ENCODE measurements around the gene SAT2. TPM values are rescaled to one million over a fixed set of nuclear protein-coding genes. Genes with fewer than 3 reads are reported as not detected.

Gene SAT2
- total and polyA plus RNA-seq, 12 donors = 45.7 to 164 (median 69.0) TPM

- peak in 2 of 8 donors; percentile 3 to 11 for ATAC-seq
- peaks cover 5 to 50% (median 35%) of the 10 kb centered on the region in 7 donors for H3K27me3 ChIP-seq
- WGBS, 2 donors = 1% methylated on average over 42 to 45 of the region's 45 CpGs
- TF ChIP-seq, protein P1, sequence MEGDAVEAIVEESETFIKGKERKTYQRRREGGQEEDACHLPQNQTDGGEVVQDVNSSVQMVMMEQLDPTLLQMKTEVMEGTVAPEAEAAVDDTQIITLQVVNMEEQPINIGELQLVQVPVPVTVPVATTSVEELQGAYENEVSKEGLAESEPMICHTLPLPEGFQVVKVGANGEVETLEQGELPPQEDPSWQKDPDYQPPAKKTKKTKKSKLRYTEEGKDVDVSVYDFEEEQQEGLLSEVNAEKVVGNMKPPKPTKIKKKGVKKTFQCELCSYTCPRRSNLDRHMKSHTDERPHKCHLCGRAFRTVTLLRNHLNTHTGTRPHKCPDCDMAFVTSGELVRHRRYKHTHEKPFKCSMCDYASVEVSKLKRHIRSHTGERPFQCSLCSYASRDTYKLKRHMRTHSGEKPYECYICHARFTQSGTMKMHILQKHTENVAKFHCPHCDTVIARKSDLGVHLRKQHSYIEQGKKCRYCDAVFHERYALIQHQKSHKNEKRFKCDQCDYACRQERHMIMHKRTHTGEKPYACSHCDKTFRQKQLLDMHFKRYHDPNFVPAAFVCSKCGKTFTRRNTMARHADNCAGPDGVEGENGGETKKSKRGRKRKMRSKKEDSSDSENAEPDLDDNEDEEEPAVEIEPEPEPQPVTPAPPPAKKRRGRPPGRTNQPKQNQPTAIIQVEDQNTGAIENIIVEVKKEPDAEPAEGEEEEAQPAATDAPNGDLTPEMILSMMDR (IDR thresholded peaks at IDR 0.05) = no peak
- DNase-seq = no peak
- H3K9me3 ChIP-seq = no peaks in the 10 kb centered on the region
- intact Hi-C loops (cut with DNase I) = loop anchor here in 1 of 10 donors (5.0 kb wide), 1 partner anchor 36 kb away; the partner anchor contains the start of genes TP53 and WRAP53
- peak overlapping the region; percentile 47 to 78 (median 62) for H3K27ac ChIP-seq
- peaks cover 6 to 23% (median 19%) of the 10 kb centered on the region in 9 donors for H3K4me1 ChIP-seq
- H3K4me3 ChIP-seq = peak overlapping the region; percentile 8 to 66 (median 58)
- peaks cover 0 to 4% (median 0%) of the 10 kb centered on the region in 9 donors for H3K36me3 ChIP-seq
Measured at GRCh38 chr17:7651097-7651664, 23.6 kb upstream of the SAT2 start.

DNA sequence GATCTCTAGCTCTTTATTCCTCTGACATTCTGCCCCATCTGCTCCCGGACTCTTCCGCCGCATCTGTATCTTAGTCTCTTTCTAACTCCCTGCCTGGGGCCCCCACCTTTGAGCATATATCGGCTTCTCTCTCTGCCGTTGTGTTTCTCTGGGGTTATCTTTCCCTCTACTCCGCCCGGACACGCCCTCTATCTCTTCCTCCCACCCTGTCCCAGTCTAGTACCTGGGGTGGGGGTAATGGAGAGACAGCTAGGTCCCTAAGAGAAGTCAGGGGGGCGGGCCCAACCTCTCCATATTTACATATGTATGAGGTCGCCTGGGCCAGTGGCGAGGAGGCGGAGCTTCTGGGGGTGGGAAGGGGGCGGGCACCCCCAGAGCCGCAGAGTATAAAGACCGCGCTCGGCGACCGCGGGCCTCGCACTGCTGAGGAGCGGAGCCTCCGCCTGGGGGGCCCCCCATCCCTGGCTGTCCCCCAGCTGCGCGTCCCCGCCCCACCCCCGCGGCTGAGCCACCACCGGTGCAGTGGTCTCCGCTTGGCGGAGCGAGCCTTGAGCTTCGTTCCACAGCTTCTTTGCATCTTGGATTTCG is 23.0 kb upstream of the SAT2 start, which contains the start of gene ATP1B2:
Gene ATP1B2 (plus strand): TSS at position 418 of the 588 bp plus-strand sequence. CDS start 593 bp downstream, outside the sequence.
- peak within 1 kb of the TSS; percentile 47 to 78 (median 62) for H3K27ac ChIP-seq
- intact Hi-C loops (cut with DNase I) = loop anchor here in 1 of 10 donors (5.0 kb wide), 1 partner anchor 37 kb away; the partner anchor contains the start of genes TP53 and WRAP53
- peaks cover 0 to 2% (median 0%) of the 10 kb centered on the region in 9 donors for H3K36me3 ChIP-seq
- ATAC-seq (peak; percentile 72 to 90 (median 84)), DNase-seq (peak; percentile 68 to 76)
- WGBS, 2 donors = 1 to 2% methylated on average over 28 to 34 of the region's 34 CpGs
- H3K4me3 ChIP-seq = peak within 1 kb of the TSS; percentile 8 to 66 (median 58)
- H3K4me1 ChIP-seq = peaks cover 6 to 23% (median 19%) of the 10 kb centered on the region in 9 donors
- no peaks in the 10 kb centered on the region for H3K9me3 ChIP-seq
- TF ChIP-seq, protein P1 (IDR thresholded peaks at IDR 0.05) = no peak
- H3K27me3 ChIP-seq = peaks cover 5 to 50% (median 37%) of the 10 kb centered on the region in 7 donors

GRCh38 chr17:7647018-7647417 is 19.4 kb upstream of the SAT2 start:
- Histone ChIP-seq H3K4me1 (peaks cover 6 to 24% (median 19%) of the 10 kb centered on the region in 9 donors), H3K9me3 (no peaks in the 10 kb centered on the region), H3K27me3 (peaks cover 5 to 43% (median 34%) of the 10 kb centered on the region in 7 donors), H3K36me3 (no peaks in the 10 kb centered on the region), H3K4me3 (no peak overlapping the region), H3K27ac (no peak overlapping the region)
- no peak for DNase-seq
- intact Hi-C loops (cut with DNase I) = no loop called here
- WGBS, 2 donors = 53 to 63% methylated on average over 4 of the region's 4 CpGs
- no peak for ATAC-seq
- TF ChIP-seq, protein P1 (IDR thresholded peaks at IDR 0.05) = no peak

GRCh38 chr17:7646457-7646856 is 18.8 kb upstream of the SAT2 start:
- Histone ChIP-seq H3K9me3 (no peaks in the 10 kb centered on the region), H3K4me1 (peaks cover 4 to 20% (median 15%) of the 10 kb centered on the region in 9 donors), H3K36me3 (no peaks in the 10 kb centered on the region), H3K4me3 (no peak overlapping the region), H3K27me3 (peaks cover 5 to 39% (median 29%) of the 10 kb centered on the region in 7 donors), H3K27ac (no peak overlapping the region)
- WGBS, 2 donors = 63 to 81% methylated on average over 9 of the region's 9 CpGs
- no peak for DNase-seq
- ATAC-seq = no peak
- intact Hi-C loops (cut with DNase I) = no loop called here
- TF ChIP-seq, protein P1 (IDR thresholded peaks at IDR 0.05) = no peak

Measured in heart right ventricle (tissue), 16 donors.